ENCODE data around the gene SLC1A2. TPM values are rescaled to one million over a fixed set of nuclear protein-coding genes. Genes with fewer than 3 reads are reported as not detected.

The SLC1A2 gene
- total RNA-seq, 2 donors from 2014 or later: 0.63 to 2.5 TPM

DNA sequence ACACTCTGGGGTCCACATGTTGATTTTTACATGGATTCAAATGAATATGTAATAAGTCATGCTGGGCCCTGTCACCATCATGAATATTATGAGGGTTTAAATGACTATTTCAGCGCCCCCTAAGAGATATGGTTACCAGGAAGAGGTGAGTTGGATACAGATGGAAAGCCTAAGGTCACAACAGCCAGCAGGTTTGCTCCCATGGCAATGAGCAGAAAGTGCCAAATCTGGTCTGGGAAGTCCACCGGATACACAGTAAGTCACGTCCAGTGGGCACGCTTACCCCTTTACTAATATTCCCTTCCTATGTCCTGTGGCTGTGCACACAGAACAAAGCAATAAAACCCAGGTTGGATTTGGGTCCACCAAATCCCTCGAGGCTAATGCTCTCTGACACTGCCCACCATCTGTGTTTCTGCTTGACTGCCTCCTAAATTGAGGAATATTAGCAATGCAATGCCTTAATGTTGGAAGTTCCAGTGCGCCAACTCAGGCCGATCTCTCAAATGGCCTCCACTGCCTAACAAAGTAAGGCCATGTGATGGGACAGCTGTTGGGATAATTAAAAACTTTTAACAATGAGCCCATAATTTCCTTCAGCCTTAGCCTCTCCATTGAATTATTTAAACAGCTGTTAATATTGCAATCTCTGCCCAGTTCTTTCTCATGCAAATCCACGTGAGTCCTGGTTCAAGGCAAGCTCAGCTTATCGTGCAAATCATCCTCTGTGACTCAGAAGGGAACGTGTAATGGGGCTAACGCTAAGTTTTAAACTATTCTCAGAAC, 97.6 kb downstream of the SLC1A2 start:
- DNase-seq (ENCODE audit: low spot score): no peak
- peaks cover 0 to 31% of the 10 kb centered on the region in 2 donors for H3K4me1 ChIP-seq

DNA sequence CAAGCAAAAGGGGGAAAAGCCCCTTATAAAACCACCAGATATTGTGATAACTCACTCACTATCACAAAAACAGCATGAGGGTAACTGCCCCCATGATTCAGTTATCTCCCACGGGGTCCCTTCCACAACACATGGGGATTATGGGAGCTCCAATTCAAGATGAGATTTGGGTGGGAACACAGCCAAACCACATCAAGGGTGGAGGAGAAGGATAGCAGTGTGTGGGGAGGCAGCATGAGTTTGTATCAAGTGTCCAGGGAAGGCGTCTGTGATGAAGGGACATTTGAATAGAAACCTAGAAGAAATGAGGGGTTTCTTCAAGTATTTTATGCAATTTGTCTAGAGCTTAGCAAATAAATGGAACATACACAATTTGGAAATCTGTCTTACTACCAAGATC, 98.2 kb downstream of the SLC1A2 start:
- H3K9me3 ChIP-seq: no peaks in the 10 kb centered on the region
- H3K27me3 ChIP-seq: no peaks in the 10 kb centered on the region
- DNase-seq (ENCODE audit: low spot score): no peak
- TF ChIP-seq, protein P1, sequence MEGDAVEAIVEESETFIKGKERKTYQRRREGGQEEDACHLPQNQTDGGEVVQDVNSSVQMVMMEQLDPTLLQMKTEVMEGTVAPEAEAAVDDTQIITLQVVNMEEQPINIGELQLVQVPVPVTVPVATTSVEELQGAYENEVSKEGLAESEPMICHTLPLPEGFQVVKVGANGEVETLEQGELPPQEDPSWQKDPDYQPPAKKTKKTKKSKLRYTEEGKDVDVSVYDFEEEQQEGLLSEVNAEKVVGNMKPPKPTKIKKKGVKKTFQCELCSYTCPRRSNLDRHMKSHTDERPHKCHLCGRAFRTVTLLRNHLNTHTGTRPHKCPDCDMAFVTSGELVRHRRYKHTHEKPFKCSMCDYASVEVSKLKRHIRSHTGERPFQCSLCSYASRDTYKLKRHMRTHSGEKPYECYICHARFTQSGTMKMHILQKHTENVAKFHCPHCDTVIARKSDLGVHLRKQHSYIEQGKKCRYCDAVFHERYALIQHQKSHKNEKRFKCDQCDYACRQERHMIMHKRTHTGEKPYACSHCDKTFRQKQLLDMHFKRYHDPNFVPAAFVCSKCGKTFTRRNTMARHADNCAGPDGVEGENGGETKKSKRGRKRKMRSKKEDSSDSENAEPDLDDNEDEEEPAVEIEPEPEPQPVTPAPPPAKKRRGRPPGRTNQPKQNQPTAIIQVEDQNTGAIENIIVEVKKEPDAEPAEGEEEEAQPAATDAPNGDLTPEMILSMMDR (IDR thresholded peaks at IDR 0.05): no peak
- no peaks in the 10 kb centered on the region for H3K36me3 ChIP-seq
- H3K4me3 ChIP-seq: no peak overlapping the region
- no peak overlapping the region for H3K27ac ChIP-seq
- H3K4me1 ChIP-seq: peaks cover 0 to 31% of the 10 kb centered on the region in 2 donors

More for the DNA sequence above, 97.6 kb downstream of the SLC1A2 start:
- Histone ChIP-seq H3K4me3 (no peak overlapping the region), H3K27ac (no peak overlapping the region), H3K27me3 (no peaks in the 10 kb centered on the region), H3K9me3 (no peaks in the 10 kb centered on the region), H3K36me3 (no peaks in the 10 kb centered on the region)
- TF ChIP-seq, protein P1 (IDR thresholded peaks at IDR 0.05): no peak

DNA sequence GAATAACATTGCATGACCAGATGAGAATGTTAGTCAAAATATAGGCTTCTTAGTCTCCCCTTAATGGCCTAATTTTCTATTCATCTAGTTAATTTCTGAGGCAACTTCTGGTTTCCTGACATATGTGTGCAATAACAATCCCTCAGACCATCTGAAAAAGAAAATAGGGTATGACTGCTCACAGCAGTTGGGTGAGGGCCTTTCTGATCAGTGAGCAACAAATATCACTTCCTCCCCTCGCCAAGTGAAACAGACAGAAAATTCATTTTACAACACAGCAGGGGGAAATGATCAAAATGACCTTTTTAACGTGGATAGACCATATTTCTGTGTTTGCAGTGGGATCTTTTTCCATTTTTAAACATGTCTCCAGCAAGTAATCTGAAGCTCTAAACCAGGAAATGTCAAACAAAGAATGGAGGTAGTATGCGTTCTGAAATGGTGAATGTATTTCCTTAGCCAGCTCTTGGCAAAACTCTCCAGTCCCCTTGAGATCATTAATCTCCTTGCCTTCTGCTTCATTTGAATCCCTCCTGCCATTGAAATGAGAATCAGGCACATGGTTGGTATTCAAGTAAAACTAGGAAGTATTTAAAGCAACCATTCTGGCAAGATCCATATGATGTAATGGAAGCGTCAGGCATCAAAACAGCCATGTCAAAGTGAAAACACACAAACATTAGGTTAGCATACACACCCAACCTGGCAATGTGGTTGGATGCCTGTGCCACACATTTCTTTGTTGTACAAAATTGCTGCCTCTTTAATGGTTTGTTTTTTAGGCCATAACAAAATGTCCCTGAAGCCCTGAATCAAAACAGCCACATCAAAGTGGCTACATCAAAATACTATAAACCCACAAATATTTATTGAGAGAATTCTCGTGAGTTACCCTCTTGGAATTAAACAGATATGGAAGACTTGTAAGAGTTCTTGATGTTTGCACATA, 100.1 kb downstream of the SLC1A2 start:
- no peaks in the 10 kb centered on the region for H3K27me3 ChIP-seq
- H3K27ac ChIP-seq: no peak overlapping the region
- no peaks in the 10 kb centered on the region for H3K9me3 ChIP-seq
- no peak for DNase-seq (ENCODE audit: low spot score)
- H3K4me1 ChIP-seq: peaks cover 0 to 31% of the 10 kb centered on the region in 2 donors
- H3K36me3 ChIP-seq: no peaks in the 10 kb centered on the region
- no peak overlapping the region for H3K4me3 ChIP-seq
- TF ChIP-seq, protein P1 (IDR thresholded peaks at IDR 0.05): no peak

DNA sequence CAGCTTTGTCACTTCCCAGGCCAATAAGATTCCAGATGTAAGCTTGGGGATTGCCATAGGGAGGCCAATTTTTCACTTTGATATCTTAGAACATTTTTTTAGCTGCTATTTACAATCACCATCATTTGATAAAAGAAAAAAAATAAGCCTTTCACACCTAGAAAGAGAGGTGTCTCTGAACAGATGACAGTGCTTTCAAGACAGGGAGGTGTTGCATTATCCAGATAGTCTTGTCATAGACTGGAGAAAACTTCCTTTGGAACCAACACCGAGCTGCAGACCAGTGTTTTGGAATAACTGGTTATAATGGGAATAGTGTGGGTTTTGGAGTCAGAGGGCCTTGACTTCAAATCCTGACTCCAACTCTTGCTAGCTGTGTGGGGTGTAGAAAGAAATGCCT, 101.0 kb downstream of the SLC1A2 start:
- Histone ChIP-seq H3K9me3 (no peaks in the 10 kb centered on the region), H3K36me3 (no peaks in the 10 kb centered on the region), H3K27me3 (no peaks in the 10 kb centered on the region), H3K27ac (no peak overlapping the region), H3K4me3 (no peak overlapping the region), H3K4me1 (peaks cover 0 to 31% of the 10 kb centered on the region in 2 donors)
- TF ChIP-seq, protein P1 (IDR thresholded peaks at IDR 0.05): no peak
- DNase-seq (ENCODE audit: low spot score): no peak

DNA sequence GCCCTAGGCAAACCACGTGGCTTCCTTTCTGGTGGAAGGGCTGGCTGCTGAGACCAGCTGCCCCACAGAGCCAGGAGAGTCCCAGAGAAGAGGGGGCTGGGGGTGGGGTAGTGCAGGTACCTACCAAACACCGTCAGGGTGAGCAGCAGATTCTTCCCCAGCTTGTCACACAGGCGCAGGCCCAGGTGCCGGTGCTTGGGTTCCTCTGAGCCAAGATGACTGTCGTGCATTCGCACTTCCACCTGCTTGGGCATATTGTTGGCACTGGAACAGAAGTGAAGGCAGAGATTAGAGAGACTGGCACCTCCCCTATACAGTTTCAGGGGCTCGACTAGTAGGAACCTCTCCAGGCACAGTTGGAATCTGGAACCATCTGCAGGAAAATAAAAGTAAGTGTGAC, 102.1 kb downstream of the SLC1A2 start:
- Histone ChIP-seq H3K27ac (no peak overlapping the region), H3K4me3 (no peak overlapping the region)
- TF ChIP-seq, protein P1 (IDR thresholded peaks at IDR 0.05): no peak

More for the DNA sequence above, 102.1 kb downstream of the SLC1A2 start:
- no peak for DNase-seq (ENCODE audit: low spot score)
- H3K36me3 ChIP-seq: no peaks in the 10 kb centered on the region
- no peaks in the 10 kb centered on the region for H3K9me3 ChIP-seq
- no peaks in the 10 kb centered on the region for H3K27me3 ChIP-seq
- H3K4me1 ChIP-seq: peaks cover 0 to 27% of the 10 kb centered on the region in 2 donors
